HG02943 (cell line): ENCODE measurements around the gene CBX8.

Source experiments
- ATAC-seq: cut with Tn5 transposase; IDR thresholded peaks from one replicate; pipeline ENCODE4 v1.9.1; 2021; ENCODE audit warnings: mild to moderate bottlenecking, low read depth, moderate library complexity; ENCODE audit not compliant: unreplicated experiment

Gene CBX8

DNA sequence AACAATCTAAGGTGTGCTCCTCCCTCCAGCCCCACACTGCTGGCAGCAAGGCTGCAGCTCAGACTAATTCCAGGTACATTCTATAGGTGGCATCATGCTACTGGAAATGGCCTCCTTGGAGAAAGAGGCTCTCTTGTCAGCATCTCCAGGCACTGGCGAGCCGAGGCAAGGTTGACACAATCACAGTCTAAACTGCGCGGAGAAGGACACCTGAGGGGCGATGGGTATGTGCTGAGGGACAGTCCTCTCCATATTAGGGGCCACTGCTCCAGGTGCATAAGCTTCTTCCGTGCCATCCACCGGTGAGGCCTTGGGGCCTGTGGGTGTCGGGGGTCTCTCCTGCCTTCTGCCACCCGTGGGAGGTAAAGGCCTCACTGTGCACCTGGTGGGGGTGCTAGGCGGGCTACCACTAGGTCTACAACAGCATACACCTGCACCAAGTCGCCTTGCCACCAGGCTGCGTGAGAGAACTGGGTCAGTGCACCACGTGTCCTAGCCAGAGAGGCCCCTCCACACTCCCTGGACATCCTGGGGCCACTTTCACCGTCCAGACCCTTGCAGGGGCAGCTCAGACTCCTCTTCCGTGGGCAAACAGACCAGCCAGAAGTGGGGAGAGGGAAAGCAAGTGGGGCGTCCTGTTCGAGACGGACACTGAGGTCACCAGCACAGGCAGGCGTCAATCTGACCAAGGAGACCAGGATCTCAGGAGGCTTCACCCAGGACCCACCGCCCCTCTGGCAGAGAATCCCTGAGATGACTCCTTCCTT is 12.1 kb upstream of the CBX8 start:
- ATAC-seq, result no peak

GRCh38 chr17:79806863-79807720 is 10.2 kb upstream of the CBX8 start:
- no peak for ATAC-seq

DNA sequence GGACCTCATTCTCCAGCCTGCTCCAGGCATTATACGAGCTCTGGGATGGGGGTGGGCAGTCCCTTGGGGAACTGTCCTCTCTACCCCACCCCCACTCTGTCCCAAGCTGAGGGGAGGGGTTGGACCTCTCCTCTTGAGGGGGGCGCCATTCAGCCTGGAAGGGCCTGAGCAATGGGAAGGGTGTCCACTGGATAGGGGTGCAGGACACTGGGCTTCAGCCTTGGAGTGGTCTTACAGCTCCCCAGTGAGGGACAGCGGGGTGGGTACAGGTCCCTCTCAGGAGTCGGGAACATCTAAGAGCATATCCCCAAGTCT is 9.5 kb upstream of the CBX8 start:
- no peak for ATAC-seq

- peak; percentile 14 for ATAC-seq
Measured at GRCh38 chr17:79804856-79805696, 8.2 kb upstream of the CBX8 start.

DNA sequence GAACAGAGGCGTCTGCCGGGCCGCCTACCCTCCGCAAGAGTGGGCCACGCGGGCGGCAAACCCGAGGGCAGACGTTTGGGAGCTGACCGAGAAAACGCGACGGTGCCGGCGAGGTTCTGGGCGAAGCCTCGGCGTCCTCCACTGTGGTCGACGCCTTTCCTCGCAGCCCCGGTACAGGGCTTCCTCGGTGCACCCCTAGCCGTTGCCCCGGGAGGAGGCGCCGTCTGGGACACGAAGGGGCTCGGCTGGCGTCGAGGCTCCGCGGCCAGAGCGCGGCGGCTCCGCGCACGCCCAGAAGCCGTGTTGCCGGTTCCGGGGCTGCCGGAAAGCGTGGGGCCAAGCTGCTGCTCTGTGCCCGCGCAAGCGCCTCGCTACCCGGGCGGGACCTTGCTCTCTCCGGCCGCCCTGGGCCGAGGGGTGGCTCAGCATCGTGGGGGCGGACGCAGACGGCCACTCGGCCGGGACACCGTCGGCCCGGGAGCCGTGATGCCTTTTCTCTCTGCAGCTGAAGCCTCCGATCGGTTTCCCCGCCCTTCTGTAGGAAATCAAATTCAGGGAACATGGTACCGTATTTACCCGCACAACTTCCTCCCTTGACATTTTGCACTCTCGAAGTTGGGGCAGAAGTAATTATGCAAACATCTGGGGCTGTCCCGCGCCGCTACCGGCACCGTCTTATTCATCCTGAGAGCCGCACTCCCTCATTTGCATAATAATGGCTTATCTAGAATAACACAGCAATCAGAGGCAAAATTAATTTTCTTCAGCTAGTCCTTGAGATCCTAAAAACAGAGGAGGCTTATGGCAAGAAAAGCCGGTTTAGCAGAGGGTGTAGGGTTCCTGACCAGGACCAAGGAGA is 7.3 kb upstream of the CBX8 start:
- ATAC-seq, result peak; percentile 54

- no peak for ATAC-seq
Measured at GRCh38 chr17:79803421-79803996, 6.6 kb upstream of the CBX8 start.

DNA sequence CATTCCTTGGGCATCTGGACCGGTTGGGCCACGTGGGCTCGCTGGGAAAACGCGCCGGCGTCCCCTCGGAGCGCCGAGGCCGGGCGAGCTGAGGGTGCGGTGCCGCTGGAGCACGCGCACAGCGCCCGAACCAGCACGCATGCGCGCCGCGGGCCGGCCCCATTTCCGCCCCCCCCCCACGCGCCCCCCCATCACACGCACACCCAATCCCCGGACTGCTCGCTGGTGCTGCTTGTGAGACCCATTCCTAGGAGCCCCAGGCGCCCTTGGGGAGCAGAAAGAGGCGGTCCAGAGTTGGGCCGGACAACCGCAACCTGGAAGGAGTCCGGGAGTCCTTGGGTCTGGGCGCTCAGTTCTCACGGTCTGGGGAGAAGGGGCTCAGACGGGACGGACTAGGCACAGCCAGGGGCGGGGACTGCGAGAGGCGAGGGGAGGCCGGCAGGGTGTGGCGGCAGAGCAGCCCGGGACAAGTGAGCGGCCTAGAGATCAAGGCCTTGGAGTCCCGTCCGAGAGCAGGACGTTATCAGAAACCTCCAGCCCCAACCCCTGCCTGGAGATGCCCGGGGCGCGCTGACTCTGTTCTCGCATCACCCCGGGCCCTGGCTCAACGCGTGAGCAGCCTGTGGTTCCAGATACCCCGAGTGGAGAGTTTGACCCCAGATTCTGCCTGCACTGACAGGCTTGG is 6.0 kb upstream of the CBX8 start:
- ATAC-seq, result no peak

DNA sequence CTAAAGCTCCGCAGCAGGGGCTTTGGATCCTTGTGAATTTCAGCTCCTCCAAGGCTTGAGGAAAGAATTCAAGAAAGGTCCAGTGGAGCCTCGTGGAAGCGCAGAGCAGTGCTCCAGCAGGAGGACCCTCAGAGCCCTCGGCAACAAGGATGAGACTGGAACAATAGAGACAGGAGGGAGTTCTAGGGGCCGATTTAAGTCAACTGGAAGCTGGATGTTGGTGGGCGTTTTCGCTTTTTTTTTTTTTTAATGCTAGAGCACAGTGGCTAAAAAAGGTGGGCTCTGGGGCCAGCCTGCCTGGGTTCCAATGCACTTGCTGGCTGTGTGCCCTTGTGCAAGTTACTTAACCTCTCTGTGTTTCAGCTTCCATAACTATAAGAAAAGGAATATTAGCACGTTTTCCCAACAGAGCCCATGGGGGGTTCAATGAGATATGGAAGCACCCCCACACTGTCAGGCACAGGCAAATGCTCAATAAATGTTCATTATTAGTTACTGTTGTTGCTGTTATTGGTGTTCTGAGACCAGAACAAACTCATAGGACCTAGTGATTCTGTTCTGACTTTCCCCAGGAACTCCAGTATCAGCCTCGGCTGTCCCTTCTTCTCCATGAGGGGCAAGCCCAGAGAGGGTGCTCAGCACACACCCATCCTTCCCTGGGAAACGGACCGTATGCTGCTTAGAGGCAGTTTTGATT is 5.3 kb upstream of the CBX8 start:
- ATAC-seq, result no peak

GRCh38 chr17:79801156-79802038 is 4.5 kb upstream of the CBX8 start:
- ATAC-seq, result no peak

DNA sequence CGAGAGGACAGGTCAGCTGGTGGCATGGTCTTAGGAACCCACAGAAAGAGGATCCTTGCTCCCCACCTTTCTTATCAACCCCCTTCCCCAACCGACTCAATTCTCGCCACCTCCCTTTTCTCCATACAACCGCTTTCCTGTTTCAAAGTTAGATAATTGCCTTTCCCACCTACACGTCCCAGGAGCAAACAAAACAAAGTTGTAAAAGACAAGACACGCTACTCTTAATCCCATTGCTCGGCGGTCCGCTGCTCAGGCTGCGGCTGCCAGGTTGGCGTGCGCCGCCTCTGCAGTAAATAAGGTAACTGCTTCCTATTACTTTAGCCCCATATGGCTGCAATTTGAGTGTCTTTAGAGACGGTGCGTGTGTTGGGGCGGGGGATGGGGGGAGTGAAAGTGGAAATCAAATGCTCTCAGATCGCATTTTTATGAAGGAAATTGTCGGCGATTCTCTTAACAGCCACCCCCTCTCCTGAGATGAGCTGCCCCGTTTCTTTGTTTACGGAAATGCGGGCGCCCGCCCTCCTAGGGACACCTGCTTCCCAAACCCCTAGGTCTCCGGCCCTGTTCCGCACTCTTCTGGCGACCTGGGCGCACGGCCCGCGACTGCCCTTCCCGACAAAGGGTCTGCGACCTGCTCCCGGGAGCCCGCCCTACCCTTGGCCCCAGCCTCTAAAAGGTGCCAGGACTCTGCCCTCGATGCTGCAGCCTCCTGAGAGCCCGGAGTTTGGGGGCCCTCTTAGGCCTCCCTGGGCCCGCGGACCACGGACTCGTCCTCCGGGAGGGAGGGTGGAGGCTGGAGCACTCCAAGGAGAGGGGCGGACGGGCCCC is 3.7 kb upstream of the CBX8 start:
- no peak for ATAC-seq

GRCh38 chr17:79799538-79800324 is 2.9 kb upstream of the CBX8 start:
- ATAC-seq, result no peak

DNA sequence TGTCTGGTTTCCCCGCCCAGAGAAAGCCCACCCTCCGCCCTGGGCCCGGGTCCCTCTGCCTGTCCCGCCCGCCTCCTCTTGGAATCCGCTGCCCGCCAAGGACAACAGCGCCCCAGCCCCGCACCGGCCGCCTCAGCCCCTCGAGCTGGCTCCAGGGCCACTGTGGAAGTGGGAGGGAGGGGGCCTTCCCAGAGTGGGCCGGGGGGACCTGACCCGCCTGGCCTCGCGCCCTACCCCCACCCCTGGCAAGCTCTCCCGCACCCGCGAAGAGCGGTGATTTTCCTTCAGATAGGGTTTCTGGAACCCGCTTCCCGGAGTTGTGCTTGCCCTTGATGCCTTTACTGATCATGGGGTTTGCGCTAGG is 2.3 kb upstream of the CBX8 start:
- ATAC-seq, result no peak

DNA sequence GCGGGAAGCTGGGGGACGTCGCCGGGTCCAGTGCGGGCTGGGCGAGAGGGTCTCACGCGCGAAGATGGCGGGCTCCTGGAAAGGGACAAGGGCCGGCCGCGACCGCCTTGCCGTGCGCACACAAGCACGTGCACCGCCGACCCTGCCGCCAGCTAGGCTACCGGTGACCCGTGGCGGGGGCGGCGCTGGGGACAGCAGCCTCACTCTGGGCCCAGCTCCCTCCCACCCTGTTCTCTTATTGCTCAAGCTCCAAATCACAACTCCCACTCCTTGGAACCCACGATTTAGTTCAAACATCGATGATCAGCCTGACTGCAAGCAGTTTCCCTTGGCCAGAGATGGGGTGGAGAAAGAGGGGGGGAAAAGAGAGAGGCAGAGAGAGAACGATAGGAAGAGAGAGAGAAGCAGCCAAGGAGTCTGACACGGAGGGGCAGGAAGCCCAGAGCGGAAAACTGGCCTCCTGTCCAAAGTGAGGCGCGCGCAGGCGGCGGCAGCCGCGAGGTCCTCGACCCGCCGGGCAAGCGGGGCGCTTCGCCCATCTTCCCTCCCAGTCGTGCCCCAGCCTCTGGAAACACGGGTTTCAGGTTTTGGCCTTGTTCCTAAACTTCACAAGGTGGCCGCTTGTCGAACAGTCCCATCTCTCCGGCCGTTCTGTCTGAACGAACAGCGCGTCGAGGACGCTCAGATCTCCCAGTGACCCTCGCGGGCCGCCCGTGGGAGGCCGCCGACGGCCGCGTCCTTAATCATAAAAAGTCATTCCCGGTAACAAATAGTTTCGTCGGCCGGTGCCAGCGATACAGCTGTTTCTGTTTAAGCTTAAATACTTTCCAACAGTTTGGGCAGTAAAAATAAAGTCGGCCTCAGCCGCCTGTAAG is 1.7 kb upstream of the CBX8 start:
- ATAC-seq, result no peak

GRCh38 chr17:79797492-79798298 is 818 bp upstream of the CBX8 start:
- ATAC-seq, result no peak

DNA sequence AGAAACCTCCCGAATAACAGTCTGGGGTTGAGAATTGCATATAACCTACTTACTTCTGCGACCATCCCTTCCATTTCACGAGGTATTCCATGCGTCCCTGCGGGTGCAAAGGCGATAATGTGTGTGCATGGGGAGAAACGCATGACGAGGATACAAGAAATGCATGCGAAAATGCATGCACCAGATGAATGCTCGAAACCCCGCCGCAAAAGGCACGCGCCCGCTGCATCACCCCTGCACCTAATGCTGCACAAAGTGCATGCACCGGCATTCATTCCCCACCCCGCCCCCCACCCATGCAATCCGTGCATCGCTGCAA is 474 bp downstream of the CBX8 start:
- ATAC-seq, result no peak
